Stomach smooth muscle (tissue), 2 donors: ENCODE measurements around the gene RMI2.
"Not testable (repeated sequence)": the region's sequence is repeated elsewhere in the genome, so short reads cannot be mapped to it uniquely, and the experiment has no call there.

ENCODE experiments used
- H3K27ac ChIP-seq: one replicate; pipeline ENCODE4 v1.7.0; 2013; ENCODE audit warnings: mild to moderate bottlenecking, low read length, inconsistent platforms
- H3K27me3 ChIP-seq, 2 donors: one replicate each; pipeline ENCODE4 v1.7.0; 2013; ENCODE audit warnings: low read length in 2 of 2; ENCODE audit not compliant: insufficient read depth in 2 of 2, control insufficient read depth in 1 of 2
- H3K36me3 ChIP-seq, 2 donors: one replicate each; pipeline ENCODE4 v1.7.0; 2013; ENCODE audit warnings: low read length in 2 of 2; ENCODE audit not compliant: control insufficient read depth in 2 of 2, insufficient read depth in 2 of 2
- H3K4me1 ChIP-seq: one replicate; pipeline ENCODE4 v1.7.0; 2013; ENCODE audit warnings: low read length; ENCODE audit not compliant: control insufficient read depth, insufficient read depth
- H3K4me3 ChIP-seq, 2 donors: one replicate each; pipeline ENCODE4 v1.7.0; 2013; ENCODE audit warnings: low read length in 2 of 2
- H3K9ac ChIP-seq, 2 donors: one replicate each; pipeline ENCODE4 v1.7.0; 2013; ENCODE audit warnings: low read length in 2 of 2, mild to moderate bottlenecking in 1 of 2
- H3K9me3 ChIP-seq, 2 donors: one replicate each; pipeline ENCODE4 v1.7.0; 2013; ENCODE audit warnings: low read length in 2 of 2; ENCODE audit not compliant: control insufficient read depth in 2 of 2
- donor health status: healthy.
- donor health status: Pancreatic carcinoma.

RMI2 gene

DNA sequence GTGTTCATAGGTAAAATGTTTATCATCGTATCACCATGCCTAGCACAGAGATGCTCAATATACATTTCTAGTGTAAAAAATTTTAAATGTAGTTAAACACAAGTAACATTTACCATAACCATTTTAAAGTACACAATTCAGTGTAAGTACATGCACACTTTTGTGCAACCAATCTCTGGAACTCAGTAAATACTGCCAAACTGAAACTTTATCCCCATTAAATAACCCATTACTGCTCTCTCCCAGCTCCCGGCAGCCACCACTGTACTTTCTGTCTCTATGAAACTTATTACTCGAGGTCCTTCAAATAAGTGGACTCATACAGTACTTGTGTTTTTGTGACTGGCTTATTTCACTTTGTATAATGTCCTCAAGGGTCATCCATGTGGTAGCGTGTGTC is 29.0 kb downstream of the RMI2 start:
- Histone ChIP-seq H3K9ac (no peak overlapping the region), H3K27ac (no peak overlapping the region), H3K27me3 (no peaks in the 10 kb centered on the region), H3K9me3 (no peaks in the 10 kb centered on the region), H3K36me3 (no peaks in the 10 kb centered on the region), H3K4me3 (no peak overlapping the region), H3K4me1 (no peaks in the 10 kb centered on the region)

DNA sequence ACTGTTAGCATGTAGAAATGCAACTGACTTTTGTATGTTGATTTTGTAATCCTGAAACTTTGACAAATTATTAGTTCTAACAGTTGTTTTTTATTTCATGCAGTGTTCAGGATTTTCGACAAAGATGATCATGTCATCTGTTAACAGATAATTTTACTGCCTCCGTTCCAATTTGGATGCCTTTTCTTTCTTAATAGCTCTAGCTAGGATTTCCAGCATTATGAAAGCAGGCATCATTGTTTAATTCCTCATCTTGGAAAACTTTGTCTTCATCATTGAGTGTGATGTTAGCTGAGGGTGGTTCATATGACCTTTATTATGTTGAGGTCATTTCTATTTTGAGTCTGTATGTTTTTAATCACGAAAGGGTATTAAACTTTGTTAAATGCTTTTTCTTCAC is 31.9 kb downstream of the RMI2 start:
- no peaks in the 10 kb centered on the region for H3K27me3 ChIP-seq
- no peaks in the 10 kb centered on the region for H3K4me1 ChIP-seq
- no peaks in the 10 kb centered on the region for H3K9me3 ChIP-seq
- H3K27ac ChIP-seq = no peak overlapping the region
- no peak overlapping the region for H3K4me3 ChIP-seq
- no peaks in the 10 kb centered on the region for H3K36me3 ChIP-seq
- H3K9ac ChIP-seq = no peak overlapping the region

DNA sequence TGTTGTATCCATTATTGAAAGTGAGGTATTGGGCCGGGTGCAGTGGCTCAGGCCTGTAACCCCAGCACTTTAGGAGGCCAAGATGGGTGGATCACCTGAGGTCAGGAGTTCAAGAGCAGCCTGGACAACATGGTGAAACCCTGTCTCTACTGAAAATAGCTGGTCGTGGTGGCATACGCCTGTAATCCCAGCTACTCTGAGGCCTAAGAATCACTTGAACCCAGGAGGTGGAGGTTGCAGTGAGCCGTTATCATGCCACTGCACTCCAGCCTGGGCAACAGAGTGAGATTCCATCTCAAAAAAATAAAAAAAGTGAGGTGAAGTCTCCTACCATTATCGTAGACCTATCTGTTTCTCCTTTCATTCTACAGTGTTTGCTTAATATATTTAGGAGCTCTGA is 33.7 kb downstream of the RMI2 start:
- H3K4me1 ChIP-seq, H3K9me3 ChIP-seq, H3K27ac ChIP-seq, H3K36me3 ChIP-seq, H3K4me3 ChIP-seq, H3K9ac ChIP-seq, H3K27me3 ChIP-seq: not testable (repeated sequence)

DNA sequence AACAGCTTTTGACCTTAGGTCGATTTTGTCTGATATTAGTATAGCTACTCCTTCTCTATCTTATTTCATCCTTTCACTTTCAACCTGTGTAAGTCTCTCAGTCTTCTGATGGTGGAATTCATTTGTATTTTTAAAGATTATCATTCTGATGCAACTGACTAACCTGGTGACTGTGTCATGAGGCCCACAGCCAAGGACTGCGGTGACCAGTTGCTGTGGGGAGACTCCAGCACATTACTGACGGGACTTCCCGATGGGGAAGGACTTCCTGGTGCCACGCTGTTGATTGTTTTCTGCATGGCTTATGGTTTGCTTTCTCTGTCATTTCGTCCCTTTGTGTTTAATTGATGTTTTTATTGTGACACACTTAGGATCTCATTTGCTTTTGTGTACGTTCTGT is 34.2 kb downstream of the RMI2 start:
- H3K9ac ChIP-seq = no peak overlapping the region
- no peaks in the 10 kb centered on the region for H3K36me3 ChIP-seq
- no peak overlapping the region for H3K27ac ChIP-seq

DNA sequence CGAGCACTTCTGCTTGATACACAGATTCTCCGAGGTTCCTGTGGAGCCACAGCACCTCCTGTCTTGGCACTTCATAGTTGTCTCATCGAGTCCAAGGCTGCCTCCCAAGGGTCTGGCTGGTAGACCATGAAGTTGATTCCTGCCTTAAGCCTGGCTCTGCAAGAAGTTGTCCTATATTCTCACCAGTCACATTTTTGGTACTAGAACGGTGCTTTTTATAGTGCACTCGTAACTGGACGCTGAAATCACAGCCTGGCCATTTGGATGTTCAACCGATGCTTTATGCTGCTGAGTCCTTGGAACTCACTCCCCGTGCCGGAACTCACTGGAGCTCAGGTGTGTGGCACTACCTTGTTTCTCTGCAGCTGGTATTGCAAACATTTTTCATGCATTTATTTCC is 35.6 kb downstream of the RMI2 start:
- H3K36me3 ChIP-seq = no peaks in the 10 kb centered on the region
- H3K27ac ChIP-seq = no peak overlapping the region
- H3K27me3 ChIP-seq = no peaks in the 10 kb centered on the region
- no peaks in the 10 kb centered on the region for H3K4me1 ChIP-seq
- no peaks in the 10 kb centered on the region for H3K9me3 ChIP-seq
- H3K4me3 ChIP-seq = no peak overlapping the region
- no peak overlapping the region for H3K9ac ChIP-seq

More for the DNA sequence above, 34.2 kb downstream of the RMI2 start:
- Histone ChIP-seq H3K4me1 (no peaks in the 10 kb centered on the region), H3K9me3 (no peaks in the 10 kb centered on the region), H3K27me3 (no peaks in the 10 kb centered on the region), H3K4me3 (no peak overlapping the region)

DNA sequence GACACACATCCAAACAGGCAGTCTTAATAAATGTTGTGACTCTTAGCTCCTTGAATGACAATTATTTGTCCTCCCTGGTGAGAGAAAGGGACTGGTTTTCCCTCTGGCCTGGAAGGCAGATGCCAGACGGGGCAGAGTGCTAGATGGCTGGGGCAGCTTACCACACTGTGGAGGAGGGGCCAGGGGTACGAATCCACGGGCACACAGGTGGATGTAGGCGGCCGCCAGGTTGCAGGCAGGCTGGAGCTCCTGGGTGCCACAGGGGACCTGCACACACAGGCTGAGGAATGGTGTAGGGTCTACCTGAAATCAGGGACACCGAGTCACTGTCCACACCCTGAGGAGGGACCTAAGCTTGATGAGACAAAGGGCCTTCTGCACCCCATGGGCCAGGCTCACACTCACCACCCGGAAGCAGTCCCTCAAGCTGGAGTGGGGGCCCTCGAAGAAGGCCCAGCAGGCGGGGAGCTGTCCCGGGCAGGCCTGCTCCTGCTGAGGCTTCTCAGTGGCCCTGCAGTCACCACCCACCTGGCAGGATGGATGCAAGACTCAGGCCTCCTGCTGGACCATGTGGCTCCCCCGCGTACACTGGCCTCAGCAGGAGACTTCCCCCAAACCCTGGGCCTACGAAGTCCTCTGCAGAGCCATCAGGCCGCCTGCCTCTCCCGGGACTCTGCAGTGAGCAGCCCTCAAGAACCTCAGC is 38.4 kb downstream of the RMI2 start:
- no peaks in the 10 kb centered on the region for H3K9me3 ChIP-seq
- no peak overlapping the region for H3K9ac ChIP-seq
- H3K36me3 ChIP-seq = no peaks in the 10 kb centered on the region
- peaks cover 0 to 6% of the 10 kb centered on the region in 2 donors for H3K27me3 ChIP-seq
- H3K4me3 ChIP-seq = no peak overlapping the region
- H3K4me1 ChIP-seq = no peaks in the 10 kb centered on the region
- H3K27ac ChIP-seq = no peak overlapping the region

DNA sequence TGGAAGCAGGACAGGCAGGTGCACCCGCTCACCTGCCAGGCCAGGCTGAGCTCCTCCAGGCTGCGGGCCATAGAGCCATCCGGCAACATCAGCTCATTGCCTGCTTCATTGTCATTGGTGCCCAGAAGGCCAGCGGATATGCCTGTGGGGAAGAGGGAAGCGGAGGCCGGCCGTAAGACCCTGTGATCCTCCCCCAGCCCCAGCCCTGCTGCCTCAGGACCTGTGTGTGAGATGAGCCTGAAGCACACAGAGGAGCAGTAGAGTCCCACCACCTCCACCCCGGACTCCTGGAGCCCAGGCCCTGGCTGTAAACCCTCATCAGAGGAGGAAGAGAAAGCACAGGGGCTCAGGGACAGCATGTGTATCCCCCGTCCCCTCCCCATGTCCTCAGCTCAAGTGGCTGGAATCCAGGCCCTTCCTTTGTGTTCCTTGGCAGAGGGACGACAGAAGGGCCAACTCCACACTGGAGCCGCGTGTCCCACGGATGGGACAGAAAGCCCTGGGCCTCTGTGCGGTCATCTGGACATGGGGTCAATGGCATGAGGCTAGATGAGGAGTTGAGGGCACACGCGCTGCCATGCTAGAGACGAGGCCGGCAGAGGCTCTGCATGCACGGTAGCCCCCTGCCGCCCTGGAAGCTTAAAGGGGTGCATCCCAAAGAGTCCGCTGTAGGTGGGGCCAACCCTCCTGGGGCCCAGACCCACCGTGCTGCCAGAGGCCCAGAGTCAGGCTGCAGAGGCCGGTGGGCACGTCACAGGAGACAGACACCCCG is 39.1 kb downstream of the RMI2 start:
- Histone ChIP-seq H3K4me3 (no peak overlapping the region), H3K4me1 (no peaks in the 10 kb centered on the region), H3K36me3 (no peaks in the 10 kb centered on the region), H3K9me3 (no peaks in the 10 kb centered on the region), H3K9ac (no peak overlapping the region), H3K27me3 (peaks cover 0 to 6% of the 10 kb centered on the region in 2 donors), H3K27ac (no peak overlapping the region)

DNA sequence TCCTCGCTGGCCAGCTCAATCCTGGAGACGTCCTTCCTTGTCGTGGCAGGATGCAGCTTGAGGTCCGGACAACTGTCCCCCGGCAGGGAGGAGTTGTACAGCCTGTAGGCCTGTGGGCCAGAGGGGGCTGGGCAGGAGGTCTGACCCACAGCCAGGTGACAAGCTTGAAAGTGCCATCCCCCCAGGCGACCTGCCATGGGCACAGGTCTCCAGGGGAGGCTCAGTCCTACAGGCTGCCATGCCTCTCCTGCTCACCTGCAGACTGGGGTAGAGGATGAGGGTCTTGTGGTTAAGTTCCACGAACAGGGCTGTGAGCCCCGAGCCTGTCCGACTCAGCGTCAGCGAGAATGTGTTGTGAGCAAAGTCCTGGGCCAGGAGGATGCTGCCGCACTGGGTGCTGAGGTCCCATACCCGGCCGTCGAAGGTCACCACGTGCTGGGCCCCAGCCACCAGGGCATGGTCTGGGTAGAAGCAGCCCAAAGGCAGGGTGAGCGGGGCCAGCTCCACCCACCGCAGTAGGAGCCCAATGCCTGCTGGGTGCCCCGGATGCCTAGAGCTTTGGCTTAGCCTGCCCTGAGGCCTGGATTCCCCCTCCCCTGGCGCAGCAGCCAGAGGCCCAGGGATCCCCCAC is 39.8 kb downstream of the RMI2 start:
- Histone ChIP-seq H3K27ac (no peak overlapping the region), H3K9ac (no peak overlapping the region), H3K36me3 (no peaks in the 10 kb centered on the region), H3K4me3 (no peak overlapping the region), H3K9me3 (no peaks in the 10 kb centered on the region), H3K27me3 (peaks cover 0 to 6% of the 10 kb centered on the region in 2 donors), H3K4me1 (no peaks in the 10 kb centered on the region)

DNA sequence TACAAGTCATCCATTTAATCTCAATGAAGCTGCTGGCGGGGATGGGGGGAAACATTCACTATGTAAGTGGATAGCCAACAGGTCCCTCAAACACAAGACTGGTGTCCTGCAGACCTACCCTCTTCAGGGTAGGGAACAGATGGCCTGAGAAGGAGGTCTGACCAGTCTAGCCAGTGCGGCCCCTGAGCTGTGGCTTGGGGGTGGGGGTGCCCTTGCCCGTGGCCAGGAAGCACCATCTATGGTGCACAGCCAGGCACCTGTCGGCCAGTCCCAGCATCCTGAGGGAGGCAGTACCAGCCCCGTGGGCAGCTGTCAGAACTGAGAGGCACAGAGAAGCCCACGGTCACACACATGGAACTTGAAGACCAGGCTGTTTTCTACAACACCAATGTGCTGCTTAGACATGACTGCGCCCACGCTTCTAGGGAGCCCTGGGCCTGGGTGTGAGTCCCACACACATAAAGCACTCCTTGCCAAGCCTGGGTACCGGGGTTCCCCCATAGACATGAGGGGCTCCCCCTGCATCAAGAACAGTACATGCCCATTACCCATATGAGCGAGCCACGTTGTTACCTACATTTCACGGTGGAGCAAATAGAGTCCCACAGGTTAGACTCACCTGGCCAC is 40.9 kb downstream of the RMI2 start:
- Histone ChIP-seq H3K36me3 (no peaks in the 10 kb centered on the region), H3K4me1 (no peaks in the 10 kb centered on the region), H3K27me3 (peaks cover 0 to 6% of the 10 kb centered on the region in 2 donors)

DNA sequence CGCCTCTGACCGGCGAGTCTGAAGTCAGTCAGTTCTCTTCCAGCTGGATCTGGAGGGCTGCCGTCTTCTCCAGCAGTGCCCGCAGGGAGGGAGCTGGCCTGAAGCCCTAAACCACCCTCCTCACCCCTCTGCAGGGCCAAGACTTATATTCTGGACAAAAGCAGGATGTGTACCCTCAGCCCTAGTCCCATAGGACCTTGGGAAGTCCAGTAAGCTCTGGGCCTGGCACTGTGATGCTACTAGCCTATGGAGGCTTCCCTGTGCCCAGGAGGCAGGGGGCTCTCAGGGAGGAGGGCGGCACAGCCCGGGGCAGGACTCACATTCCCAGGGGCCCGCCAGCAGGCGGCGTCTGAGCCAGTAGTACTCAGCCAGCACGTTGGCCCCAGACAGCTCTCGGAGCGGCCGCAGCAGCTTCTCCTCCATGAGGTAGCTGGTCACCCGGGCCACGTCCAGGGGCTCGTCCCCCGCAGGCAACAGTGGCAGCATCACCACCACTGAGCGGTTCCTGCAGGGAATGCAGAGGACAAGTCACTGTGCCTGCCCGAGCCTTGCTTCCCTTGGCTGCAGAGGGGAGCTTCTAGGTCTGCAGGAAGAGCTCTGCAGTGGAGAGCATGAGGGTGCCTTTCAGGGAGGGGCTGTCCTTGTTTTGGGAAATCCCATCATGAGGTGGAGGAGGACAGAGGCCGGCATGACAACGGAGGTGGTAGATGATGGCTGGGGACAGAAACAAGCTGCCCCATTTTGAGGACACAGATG is 41.7 kb downstream of the RMI2 start:
- H3K4me3 ChIP-seq = no peak overlapping the region
- H3K27ac ChIP-seq = no peak overlapping the region
- H3K9me3 ChIP-seq = no peaks in the 10 kb centered on the region
- no peaks in the 10 kb centered on the region for H3K4me1 ChIP-seq
- H3K27me3 ChIP-seq = peaks cover 0 to 6% of the 10 kb centered on the region in 2 donors
- no peaks in the 10 kb centered on the region for H3K36me3 ChIP-seq
- H3K9ac ChIP-seq = no peak overlapping the region

More for the DNA sequence above, 40.9 kb downstream of the RMI2 start:
- no peaks in the 10 kb centered on the region for H3K9me3 ChIP-seq
- no peak overlapping the region for H3K27ac ChIP-seq
- H3K9ac ChIP-seq = no peak overlapping the region
- no peak overlapping the region for H3K4me3 ChIP-seq
